HepG2 (cell line): Measurements from ENCODE around the gene HYDIN. TPM values are rescaled to one million over a fixed set of nuclear protein-coding genes. Genes with fewer than 3 reads are reported as not detected.

Source experiments
- ATAC-seq: fragments of 200-7000 bp; cut with Tn5 transposase; 3 replicates; pipeline ENCODE4 v1.9.1; 2020; ENCODE audit warnings: mild to moderate bottlenecking, moderate library complexity
- BruUV-seq: library from RNA; stranded (reverse); fragments of 400-500 nt; replicated peaks from 2 replicates; lab custom pipeline; 2021; lab: Mats Ljungman, UMichigan
- CTCF ChIA-PET: fragments of 300-600 bp; formaldehyde crosslinking; extraction: SDS; loops from one replicate; lab custom pipeline; 2021; ENCODE audit warnings: low total read pairs, inconsistent platforms, low intra/inter-chr PET ratio; lab: Yijun Ruan, JAX
- POLR2A ChIA-PET: fragments of 350-600 bp; sonication (Branson Sonifier 250); formaldehyde crosslinking; loops from one replicate; lab custom pipeline; 2020; ENCODE audit warnings: antibody characterized with exemption, inconsistent platforms; lab: Yijun Ruan, JAX
- DNase-seq: peaks from one replicate; pipeline ENCODE4 v3.0.0-alpha.2; 2015; ENCODE audit warnings: low spot score
- FAIRE-seq: peaks from 3 replicates; lab custom pipeline; 2011; peaks lifted over from hg19 to GRCh38; lab: Jason Lieb, UNC
- H2AFZ ChIP-seq: one replicate; pipeline ENCODE4 v1.6.1; 2011; ENCODE audit warnings: low read length, inconsistent platforms
- H3K27ac ChIP-seq: fragments of 300-600 bp; 3 replicates; pipeline ENCODE4 v1.8.0; 2011; ENCODE audit warnings: mixed run types, mild to moderate bottlenecking, mixed read lengths, low read length, inconsistent platforms; ENCODE audit not compliant: insufficient read depth; ENCODE audit errors: extremely low read length
- H3K27me3 ChIP-seq, 2 experiments: fragments of 200-600 bp in 1 of 2; 2 replicates in 1 of 2; 3 replicates in 1 of 2; pipeline versions ENCODE4 v1.6.0 to v1.8.0; 2011; ENCODE audit warnings: low read length in 2 of 2, mild to moderate bottlenecking in 2 of 2, moderate library complexity in 2 of 2, inconsistent platforms in 1 of 2; ENCODE audit not compliant: insufficient read depth in 2 of 2, control insufficient read depth in 1 of 2
- H3K36me3 ChIP-seq, 2 experiments: fragments of 200-600 bp in 1 of 2; replicated peaks in 1 of 2; 2 replicates in 1 of 2; 3 replicates in 1 of 2; pipeline versions ENCODE4 v1.5.1 to v1.8.0; 2011; ENCODE audit warnings: low read length in 2 of 2, inconsistent platforms in 1 of 2; ENCODE audit not compliant: insufficient read depth in 2 of 2, control insufficient read depth in 1 of 2
- H3K4me1 ChIP-seq: 2 replicates; pipeline ENCODE4 v1.5.1; 2012; ENCODE audit warnings: low read length, inconsistent platforms; ENCODE audit not compliant: insufficient read depth
- H3K4me2 ChIP-seq: 2 replicates; pipeline ENCODE4 v1.6.0; 2011; ENCODE audit warnings: low read depth, low read length, inconsistent platforms
- H3K4me3 ChIP-seq, 3 experiments: fragments of 200-600 bp in 1 of 3; sonication (generic), shearing (Covaris generic) in 1 of 3; replicated peaks in 1 of 3; 2 replicates each; pipeline ENCODE4 v1.5.1; 2011 to 2016; ENCODE audit warnings: low read length in 3 of 3, inconsistent platforms in 2 of 3, low read depth in 2 of 3, mild to moderate bottlenecking in 2 of 3, control low read depth in 1 of 3, mixed read lengths in 1 of 3; ENCODE audit not compliant: insufficient read depth in 1 of 3
- H3K79me2 ChIP-seq: one replicate; pipeline ENCODE4 v1.6.1; 2011; ENCODE audit warnings: low read length, inconsistent platforms; ENCODE audit not compliant: insufficient read depth
- H3K9ac ChIP-seq: 2 replicates; pipeline ENCODE4 v1.6.0; 2011; ENCODE audit warnings: mild to moderate bottlenecking, low read depth, low read length, inconsistent platforms; ENCODE audit not compliant: insufficient read depth
- H3K9me3 ChIP-seq: 2 replicates; pipeline ENCODE4 v1.5.1; 2012; ENCODE audit warnings: mild to moderate bottlenecking, low read length
- H4K20me1 ChIP-seq: 2 replicates; pipeline ENCODE4 v1.6.0; 2011; ENCODE audit warnings: inconsistent platforms, mild to moderate bottlenecking, low read length, moderate library complexity; ENCODE audit not compliant: insufficient read depth
- MIER3 ChIP-seq: IDR thresholded peaks from 2 replicates; pipeline ENCODE4 v1.6.1; 2016; ENCODE audit warnings: missing compliant biosample characterization, borderline replicate concordance
- MYC ChIP-seq: sonication (generic); formaldehyde crosslinking; IDR thresholded peaks from 2 replicates; pipeline ENCODE4 v1.9.0; 2021; ENCODE audit warnings: missing genetic modification reagents, borderline replicate concordance
- PHF20 ChIP-seq: sonication (generic); formaldehyde crosslinking; IDR thresholded peaks from 2 replicates; pipeline ENCODE4 v1.5.0; 2020; ENCODE audit warnings: mild to moderate bottlenecking, missing genetic modification reagents
- PITX1 ChIP-seq: sonication (generic); formaldehyde crosslinking; IDR thresholded peaks from 2 replicates; pipeline ENCODE4 v1.5.1; 2020; ENCODE audit warnings: mild to moderate bottlenecking, missing genetic modification reagents
- RELA ChIP-seq: sonication (generic); formaldehyde crosslinking; IDR thresholded peaks from 2 replicates; pipeline ENCODE4 v1.4.0; 2020; ENCODE audit warnings: missing genetic modification reagents
- RXRA ChIP-seq: sonication (generic); formaldehyde crosslinking; IDR thresholded peaks from 2 replicates; pipeline ENCODE4 v1.5.1; 2020; ENCODE audit warnings: missing genetic modification reagents
- ZBTB26 ChIP-seq: IDR thresholded peaks from 2 replicates; pipeline ENCODE4 v1.6.1; 2016; ENCODE audit warnings: missing compliant biosample characterization, missing genetic modification reagents, borderline replicate concordance
- ZFP82 ChIP-seq: sonication (generic); formaldehyde crosslinking; IDR thresholded peaks from 2 replicates; pipeline ENCODE4 v1.5.1; 2020; ENCODE audit warnings: mild to moderate bottlenecking, missing genetic modification reagents, borderline replicate concordance
- ZNF333 ChIP-seq: sonication (generic); formaldehyde crosslinking; IDR thresholded peaks from 2 replicates; pipeline ENCODE4 v1.4.0; 2020; ENCODE audit warnings: mild to moderate bottlenecking, missing genetic modification reagents, borderline replicate concordance
- ZNF407 ChIP-seq: sonication (generic); formaldehyde crosslinking; IDR thresholded peaks from one replicate; pipeline ENCODE4 v1.5.1; 2020; ENCODE audit warnings: mild to moderate bottlenecking, missing genetic modification reagents; ENCODE audit errors: not compliant biosample characterization
- ZNF556 ChIP-seq: sonication (generic); formaldehyde crosslinking; IDR thresholded peaks from 2 replicates; pipeline ENCODE4 v1.4.0; 2020; ENCODE audit warnings: mild to moderate bottlenecking, missing genetic modification reagents, borderline replicate concordance
- ZNF557 ChIP-seq: sonication (generic); formaldehyde crosslinking; IDR thresholded peaks from 2 replicates; pipeline ENCODE4 v1.4.0; 2020; ENCODE audit warnings: missing genetic modification reagents
- ZNF605 ChIP-seq: sonication (generic); formaldehyde crosslinking; IDR thresholded peaks from 2 replicates; pipeline ENCODE4 v1.8.0; 2022; ENCODE audit warnings: mild to moderate bottlenecking, missing genetic modification reagents
- ZNF672 ChIP-seq: sonication (generic); formaldehyde crosslinking; IDR thresholded peaks from 2 replicates; pipeline ENCODE4 v1.8.1; 2022; ENCODE audit warnings: missing genetic modification reagents
- WGBS: methylation state at CpG from one replicate; pipeline ENCODE4 v1.1.6; 2017; ENCODE audit warnings: low lambda C conversion rate; 5-methylcytosine and 5-hydroxymethylcytosine counted together
- in situ Hi-C: cut with HindIII; loops from 2 replicates; pipeline ENCODE4 v1.10.0; 2017; ENCODE audit warnings: low pct_unique_long_range_greater_than_20kb; ENCODE audit not compliant: extremely low pct_ligation_motif_present
- intact Hi-C: fragments of 100-400 bp; cut with micrococcal nuclease; formaldehyde crosslinking; loops from one replicate; pipeline ENCODE4 v1.10.0; 2022; ENCODE audit not compliant: unreplicated experiment
- polyA plus RNA-seq, 8 experiments: library from polyadenylated mRNA; depleted of rRNA in 3 of 8; stranded (reverse) in 7 of 8; unstranded in 1 of 8; fragments of >200 nt; fragmentation: Illumina TruSeq in 4 of 8; extraction: Trizol in 4 of 8; gene quantifications; 2 replicates each; pipeline versions ENCODE4 v1.2.1 to v1.2.3, GENCODE V29; 2011 to 2016; ENCODE audit warnings: low read depth in 4 of 8, missing spikeins in 1 of 8, mixed read lengths in 1 of 8; ENCODE audit not compliant: insufficient read depth in 1 of 8
- total RNA-seq, 5 experiments: library from RNA; depleted of rRNA; stranded (reverse); fragments of >200 nt; fragmentation: Illumina TruSeq; extraction: Trizol; gene quantifications; 2 replicates each; pipeline ENCODE4 v1.2.3, GENCODE V29; 2016; ENCODE audit warnings: low read depth in 1 of 5

HYDIN gene
- total and polyA plus RNA-seq, 2 of the 13 experiments (the other 11 are each of a cell fraction or from before 2014, with no cell fraction given), result not detected

GRCh38 chr16:71255721-71256120 lies 25.2 kb upstream of the HYDIN start (continued):
- TF ChIP-seq ZNF557 (no peak), MYC (CRISPR knock-in tag) (no peak), ZFP82 (CRISPR knock-in tag) (no peak), RELA (no peak), MIER3 (no peak), ZNF605 (no peak), ZNF556 (no peak), ZNF672 (CRISPR knock-in tag) (no peak), RXRA (CRISPR knock-in tag) (no peak), ZNF333 (CRISPR knock-in tag) (no peak), PHF20 (CRISPR knock-in tag) (no peak), PITX1 (CRISPR knock-in tag) (no peak), ZBTB26 (no peak)

DNA sequence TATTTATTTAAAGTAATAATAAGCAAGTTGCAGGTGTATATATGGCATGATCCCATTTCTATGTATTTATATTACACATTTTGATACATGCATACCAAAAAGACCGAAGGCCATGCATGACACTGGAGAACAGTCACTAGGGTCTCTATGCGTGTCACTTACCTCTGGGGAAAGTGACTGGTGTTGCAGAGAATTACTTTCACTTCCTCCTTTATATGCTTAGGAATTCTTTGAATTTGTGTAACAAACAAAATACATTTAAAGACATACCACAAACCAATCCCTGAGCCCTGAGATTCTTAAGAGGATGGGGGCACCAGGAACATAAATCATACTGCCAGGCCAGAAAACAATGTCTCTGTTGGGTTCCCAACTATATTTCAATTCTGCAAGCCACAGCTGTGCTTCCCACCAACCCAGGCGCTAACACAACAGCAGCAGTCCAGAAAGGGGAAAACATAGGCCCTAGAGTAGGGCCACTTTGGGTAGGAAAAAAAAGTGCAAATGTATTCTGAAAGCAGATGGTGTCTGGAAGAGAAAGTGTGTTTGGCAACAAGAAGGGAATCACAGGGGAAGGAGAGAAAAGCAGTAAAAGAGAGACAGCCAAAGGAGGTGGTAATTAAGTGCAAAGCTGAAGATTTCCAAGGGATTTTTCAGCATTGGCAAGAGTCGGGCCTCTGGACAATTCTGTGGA lies 24.5 kb upstream of the HYDIN start:
- no peak for TF ChIP-seq ZNF407
- CTCF ChIA-PET, result no interaction called here
- WGBS, result 0% methylated on average over 4 of the region's 4 CpGs

More for the DNA sequence above, 24.5 kb upstream of the HYDIN start:
- H3K4me3 ChIP-seq, result no peak overlapping the region
- no peaks in the 10 kb centered on the region for H3K79me2 ChIP-seq
- H3K9me3 ChIP-seq, result no peaks in the 10 kb centered on the region
- intact Hi-C loops, result loop anchor here (2.0 kb wide), 1 partner anchor 54 kb away; no protein-coding TSS in a partner anchor
- POLR2A ChIA-PET, result no interaction called here
- no peaks in the 10 kb centered on the region for H4K20me1 ChIP-seq
- H3K9ac ChIP-seq, result no peak overlapping the region
- H3K27ac ChIP-seq, result no peak overlapping the region
- FAIRE-seq (no peak), ATAC-seq (no peak), DNase-seq (no peak)
- no peaks in the 10 kb centered on the region for H3K36me3 ChIP-seq
- no peak overlapping the region for H2AFZ ChIP-seq
- in situ Hi-C loops, result no loop called here
- no peaks in the 10 kb centered on the region for H3K4me1 ChIP-seq
- BruUV-seq, result no TSS peak
- H3K4me2 ChIP-seq, result no peak overlapping the region
- H3K27me3 ChIP-seq, result peaks cover 0 to 17% of the 10 kb centered on the region in 2 experiments; a peak in 2 of 5 replicates
